Activated T-helper 1 cell treated with anti-CD3 and anti-CD28 coated beads, Interleukin-2, amount 50 U/mL, for 16 hours (primary cell): ENCODE data around the gene UGT1A8.

Source experiments
- DNase-seq, 2 donors: peaks; one replicate each; pipeline ENCODE4 v3.0.0-alpha.2; 2020; ENCODE audit warnings: low read depth in 1 of 2, low spot score in 1 of 2

UGT1A8 gene

DNA sequence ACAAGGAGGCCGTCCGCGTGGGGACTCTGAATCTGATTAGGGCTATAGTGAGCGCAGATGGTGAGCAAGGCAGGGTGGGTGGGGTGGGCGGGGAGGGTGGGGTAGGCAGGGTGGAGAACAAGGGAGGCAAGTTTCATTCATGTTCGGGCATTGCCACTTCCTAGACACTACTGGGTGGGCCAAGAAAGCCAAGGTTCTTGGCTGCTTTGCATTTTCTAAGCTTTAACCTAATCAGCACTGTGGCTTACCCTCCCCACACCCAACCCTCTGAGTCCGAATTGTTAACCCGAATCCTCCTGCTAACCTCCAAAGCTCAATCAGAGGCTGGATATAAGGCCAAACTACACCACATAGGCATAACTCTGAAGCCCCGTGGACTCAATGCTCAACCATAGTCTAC lies 178.8 kb downstream of the UGT1A8 start:
- no peak for DNase-seq

DNA sequence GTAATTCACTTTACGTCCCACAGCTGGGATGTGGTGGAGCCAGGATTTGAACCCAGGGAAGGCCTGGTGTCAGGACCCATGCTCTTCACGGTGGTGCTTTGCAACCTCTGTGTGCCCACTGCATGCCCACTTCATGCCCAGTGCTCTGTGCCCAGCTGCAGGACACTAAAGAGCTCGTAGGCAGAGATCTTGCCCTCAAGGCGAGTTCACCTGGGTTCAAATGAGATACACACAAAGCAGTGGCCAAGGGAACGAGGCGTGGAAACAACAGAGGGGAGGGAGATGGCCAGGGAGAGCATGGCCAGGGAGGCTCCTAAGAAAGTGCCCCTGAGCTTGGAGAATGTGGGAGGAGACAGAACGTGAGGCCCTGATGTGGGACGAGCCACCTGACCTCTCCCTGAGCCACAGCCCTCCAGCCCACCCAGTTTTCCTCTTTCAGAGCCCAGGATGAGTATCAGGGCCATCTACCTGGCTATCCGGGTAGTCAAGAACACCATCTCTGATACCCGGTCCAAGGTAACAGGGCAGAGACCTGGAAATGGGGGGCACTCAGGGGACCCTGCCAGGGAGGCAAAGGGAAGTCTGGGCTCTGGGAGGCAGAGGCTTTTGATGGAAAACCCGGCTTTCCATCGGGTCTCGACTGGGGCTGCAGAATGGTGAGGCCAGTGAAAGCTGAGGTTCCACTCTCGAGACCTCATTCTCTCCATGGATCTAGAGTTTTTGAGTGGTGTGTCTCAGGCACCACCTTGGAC lies 181.1 kb downstream of the UGT1A8 start:
- no peak for DNase-seq

DNA sequence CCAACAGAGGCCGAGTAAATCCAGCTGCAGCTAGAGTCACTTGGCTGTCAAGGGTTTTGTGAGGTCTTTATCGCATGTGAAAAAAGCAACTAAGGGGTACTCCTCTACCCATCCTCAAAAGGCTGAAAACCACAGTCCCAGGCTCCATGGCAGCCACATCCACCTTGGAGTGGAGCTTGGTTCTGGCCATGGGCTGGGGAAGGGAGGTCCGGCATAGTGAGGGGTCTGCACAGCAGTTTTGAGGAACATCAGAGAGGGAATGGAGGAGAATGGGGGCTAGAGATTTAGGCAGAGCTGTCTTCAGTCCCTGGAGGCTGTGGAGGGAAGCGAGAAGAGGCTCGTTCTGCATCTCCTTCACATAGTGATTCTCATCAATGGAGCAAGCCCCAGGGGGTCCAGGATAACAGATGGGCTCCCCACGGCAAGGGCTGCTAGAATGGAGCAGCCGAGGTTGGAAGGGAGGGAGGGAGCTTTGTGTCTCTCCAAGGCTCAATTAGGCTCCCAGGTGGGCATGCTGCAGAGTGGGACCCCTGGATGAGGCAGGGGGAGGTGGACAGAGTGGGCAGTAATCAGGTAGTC lies 181.7 kb downstream of the UGT1A8 start:
- no peak for DNase-seq

DNA sequence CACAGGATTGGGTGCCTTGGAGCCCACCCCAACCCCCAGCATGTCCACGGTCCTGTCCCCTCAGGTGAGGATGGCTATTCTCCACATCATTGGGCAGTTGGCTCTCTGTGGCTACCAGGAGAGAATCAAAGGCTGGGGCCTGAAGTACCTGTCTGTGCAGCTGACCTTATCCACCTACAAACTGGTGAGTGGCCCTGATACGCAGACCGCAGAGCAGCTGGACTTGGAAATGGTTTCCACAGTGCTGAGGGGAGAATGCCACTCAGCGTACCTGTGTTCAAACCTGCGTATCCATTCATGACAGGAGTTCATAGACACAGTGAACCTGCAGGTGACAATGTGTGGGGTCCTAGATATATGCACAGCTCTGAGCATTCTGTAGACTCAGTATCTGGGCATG lies 182.3 kb downstream of the UGT1A8 start:
- DNase-seq = no peak

DNA sequence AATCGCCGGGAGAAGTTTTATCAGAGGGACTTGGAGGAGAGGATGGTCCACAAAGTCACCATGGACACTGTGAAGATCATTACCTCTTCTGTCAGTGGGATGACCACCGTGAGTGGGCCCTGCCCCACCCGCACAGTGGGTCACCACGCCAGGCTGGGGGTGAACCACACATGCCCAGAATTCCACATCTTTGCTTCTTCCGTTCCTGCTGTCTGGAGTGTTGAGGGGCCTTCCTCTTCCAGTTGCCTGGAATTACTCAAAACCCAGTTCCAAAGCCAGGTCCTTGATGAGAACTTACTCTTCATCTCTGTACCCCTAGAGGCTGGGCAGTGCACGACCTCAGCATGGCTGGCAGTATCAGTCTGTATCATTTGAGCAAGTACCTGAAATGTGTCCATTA lies 182.8 kb downstream of the UGT1A8 start:
- no peak for DNase-seq

DNA sequence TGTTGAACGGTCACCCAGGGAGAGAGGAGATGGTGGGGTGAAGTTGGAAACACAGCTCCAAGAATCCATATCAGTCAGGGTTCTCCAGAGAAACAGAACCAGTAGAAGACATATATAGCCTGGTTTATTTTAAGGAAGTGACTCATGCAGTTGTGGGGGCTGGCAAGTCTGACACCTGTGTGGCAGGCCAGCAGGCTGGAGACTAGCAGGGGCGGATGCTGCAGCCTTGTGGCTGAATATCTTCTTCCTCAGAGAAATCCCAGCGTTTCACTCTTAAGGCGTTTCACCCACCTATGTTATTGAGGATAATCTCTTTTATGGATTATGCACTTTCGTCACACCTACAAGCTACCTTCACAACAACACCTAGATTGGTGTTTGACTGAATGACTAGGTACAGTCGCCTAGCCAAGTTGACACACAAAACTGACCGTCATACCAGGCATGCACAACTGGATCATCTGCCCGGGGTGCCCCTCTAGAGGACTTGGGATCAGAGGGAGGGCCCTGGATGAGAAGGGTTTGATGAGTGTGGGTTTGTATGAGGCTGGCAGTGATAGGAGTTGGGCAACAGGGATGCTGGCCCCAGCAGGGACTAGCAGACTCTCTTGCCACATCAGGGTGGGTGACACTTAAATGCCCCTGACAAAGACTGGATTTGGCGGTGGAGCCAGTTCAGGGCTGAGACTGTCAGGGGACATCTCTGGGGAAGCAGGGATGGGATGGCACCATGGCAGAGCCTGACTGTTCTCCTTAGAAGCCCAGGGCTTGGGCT lies 184.1 kb downstream of the UGT1A8 start:
- no peak for DNase-seq

DNA sequence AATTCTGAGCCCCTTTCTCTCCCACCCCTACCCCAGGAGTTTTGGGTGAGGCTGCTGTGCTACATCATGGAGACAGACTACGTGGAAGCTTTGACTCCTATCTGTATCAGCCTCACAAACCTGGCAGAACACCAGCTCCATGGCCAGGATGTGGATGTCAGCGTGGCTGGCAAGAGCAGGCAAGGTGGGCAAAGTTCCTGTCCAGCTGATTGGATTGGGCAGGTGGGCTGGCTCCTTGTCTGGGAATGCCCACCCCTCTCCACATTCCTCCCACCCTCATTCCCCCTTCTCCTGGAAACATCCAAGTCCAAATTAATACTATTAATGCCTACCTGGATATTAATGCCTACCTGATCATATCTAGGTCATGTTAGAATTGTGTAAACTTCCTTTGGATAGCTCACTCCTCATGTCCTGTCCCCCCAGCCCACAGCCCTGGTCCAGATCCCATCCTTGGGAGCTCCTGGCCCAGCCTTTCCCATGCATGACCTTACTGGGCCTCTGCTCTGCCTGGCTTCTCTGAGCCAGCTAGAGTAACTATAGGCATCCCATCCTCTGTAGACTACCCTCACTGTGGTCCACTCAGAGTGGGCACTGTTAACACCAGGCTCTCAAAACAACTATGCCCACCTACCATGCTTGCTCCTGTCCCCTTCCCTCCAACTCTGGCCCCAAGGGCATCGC lies 184.8 kb downstream of the UGT1A8 start:
- no peak for DNase-seq

DNA sequence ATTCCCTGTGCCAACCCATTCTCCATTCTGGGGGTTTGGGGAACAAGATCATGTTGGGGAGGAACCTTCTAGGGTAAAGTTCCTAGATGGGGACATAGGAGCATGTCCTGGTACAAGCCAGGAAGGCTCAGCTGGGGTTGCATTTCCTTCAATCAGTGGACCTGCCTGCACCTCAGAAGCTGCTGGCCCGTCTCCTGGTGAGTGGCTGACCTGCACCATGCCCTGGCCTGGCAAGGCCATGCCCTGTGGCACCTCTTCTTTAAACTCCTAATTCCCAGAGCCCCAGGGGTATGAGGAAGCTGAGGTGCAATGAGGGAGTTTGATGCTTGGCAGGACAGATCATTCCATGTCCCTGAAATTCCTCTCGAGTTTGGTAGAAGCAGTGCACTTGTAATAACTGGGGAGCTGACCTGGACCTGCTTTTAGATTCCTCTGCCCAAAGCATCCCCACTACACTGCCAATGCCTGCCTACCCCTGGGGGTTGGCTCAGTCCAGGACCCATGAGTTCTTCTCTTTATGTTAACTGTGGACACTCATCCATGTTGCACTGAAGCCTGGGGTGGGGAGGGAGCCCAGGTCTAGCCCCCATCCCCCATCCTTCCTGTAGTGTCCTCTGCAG lies 186.0 kb downstream of the UGT1A8 start:
- DNase-seq = no peak

DNA sequence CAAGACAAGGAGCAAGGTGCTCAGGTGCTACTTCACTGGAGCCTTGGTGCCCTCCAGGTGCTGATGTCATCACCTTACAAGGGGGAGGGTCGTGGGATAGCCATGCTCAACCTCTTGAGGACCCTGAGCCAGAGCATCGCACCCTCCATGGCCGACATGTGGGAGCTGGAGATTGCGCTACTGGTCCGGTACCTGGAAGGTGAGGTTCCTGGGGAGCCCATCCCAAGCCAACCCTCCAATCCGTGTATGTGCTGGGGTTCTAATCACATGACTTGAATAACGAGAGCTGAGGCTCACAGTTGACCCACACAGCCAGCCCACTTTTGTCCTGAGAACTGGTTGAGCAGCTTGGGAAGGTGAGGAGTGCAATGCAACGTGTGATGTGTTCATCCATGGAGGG lies 186.6 kb downstream of the UGT1A8 start:
- DNase-seq = no peak

DNA sequence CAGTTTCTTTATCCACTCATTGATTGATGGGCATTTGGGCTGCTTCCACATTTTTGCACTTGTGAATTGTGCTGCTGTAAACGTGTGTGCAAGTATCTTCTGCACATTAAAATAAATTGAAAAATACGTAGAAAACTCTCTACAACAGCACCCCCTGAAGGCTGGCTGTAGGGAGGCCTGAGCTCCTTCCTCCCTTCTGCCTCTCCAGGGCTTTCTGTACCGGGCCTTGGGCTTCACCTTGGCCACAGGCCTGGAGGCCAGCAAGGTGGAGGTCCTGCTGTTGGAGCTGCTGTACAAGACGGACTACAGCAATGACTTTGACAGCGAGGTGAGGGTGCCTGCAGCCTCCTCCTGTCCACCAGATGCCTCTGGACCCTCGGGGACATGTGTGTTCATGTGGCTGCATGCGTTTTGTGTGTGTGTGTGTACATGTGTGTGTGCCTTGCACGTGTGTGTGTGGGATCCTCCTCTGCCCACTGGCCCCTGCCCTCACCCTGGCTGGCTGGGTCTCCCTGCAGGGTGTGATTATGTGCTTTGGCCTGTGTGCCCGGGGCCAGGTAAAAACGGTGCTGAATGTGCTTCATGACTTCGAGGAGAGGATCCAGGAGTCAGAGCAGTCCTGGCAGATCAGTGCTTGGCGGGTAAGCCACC lies 189.9 kb downstream of the UGT1A8 start:
- no peak for DNase-seq

DNA sequence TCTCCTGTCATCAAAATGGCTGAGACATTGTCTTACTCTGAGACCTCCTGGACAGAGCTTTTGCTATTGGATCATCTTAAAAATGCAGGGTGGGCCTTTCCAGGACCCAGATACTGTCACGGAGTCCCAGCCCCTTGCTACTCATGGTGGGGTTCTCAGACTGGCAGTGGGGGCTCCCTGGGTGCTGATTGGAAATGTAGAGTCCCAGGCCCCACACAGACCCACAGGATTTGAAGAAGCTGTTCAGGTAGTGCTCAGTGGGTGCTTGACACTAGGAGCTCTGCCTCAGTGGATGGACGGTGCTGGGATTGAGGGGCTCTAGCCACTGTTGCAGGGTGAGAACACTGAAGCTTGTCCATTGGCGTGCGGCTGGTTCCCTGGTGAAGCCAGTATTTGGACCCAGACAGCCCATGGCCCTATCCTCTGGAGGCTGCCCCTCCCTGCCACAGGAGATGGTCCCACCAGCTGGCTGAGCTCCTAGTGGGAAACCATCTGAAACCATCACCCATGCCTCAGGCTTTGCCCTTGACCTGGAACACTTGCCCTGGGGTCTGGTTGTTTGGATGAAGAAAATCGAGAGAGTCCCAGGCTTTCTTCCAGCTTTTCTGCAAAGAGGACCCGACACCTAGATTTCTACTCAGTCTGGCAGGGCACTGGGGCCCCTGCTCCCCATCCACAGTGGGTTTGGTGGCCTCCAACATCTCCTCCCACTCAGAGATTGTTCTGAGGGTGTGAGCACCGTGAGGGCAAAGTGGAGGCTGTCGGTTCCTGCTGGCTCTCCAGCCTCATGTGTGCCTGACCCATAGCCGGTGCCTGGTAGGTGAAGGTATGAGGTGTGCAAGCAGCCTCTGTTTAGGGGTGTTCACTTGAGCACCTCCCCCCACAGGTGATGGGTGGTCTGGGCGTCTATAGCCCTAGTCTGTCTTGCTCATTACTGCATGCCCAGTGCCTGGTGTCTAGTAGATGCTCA lies 190.8 kb downstream of the UGT1A8 start:
- DNase-seq = no peak

DNA sequence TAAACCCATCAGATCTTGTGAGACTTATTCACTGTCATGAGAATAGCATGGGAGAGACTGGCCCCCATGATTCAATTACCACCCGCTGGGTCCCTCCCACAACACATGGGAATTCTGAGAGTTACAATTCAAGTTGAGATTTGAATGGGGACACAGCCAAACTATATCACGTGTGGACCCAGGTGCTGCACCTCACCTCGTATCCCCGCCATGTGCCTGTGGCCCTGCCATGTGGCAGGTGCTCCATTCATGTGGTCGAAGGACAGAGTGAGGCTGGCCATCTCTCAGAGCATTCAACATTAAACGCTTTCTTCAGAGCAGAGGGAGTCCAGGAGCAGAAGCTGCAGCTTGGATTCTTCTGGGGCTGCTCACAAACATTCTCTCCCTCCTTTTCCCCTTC lies 193.0 kb downstream of the UGT1A8 start:
- DNase-seq = no peak

DNA sequence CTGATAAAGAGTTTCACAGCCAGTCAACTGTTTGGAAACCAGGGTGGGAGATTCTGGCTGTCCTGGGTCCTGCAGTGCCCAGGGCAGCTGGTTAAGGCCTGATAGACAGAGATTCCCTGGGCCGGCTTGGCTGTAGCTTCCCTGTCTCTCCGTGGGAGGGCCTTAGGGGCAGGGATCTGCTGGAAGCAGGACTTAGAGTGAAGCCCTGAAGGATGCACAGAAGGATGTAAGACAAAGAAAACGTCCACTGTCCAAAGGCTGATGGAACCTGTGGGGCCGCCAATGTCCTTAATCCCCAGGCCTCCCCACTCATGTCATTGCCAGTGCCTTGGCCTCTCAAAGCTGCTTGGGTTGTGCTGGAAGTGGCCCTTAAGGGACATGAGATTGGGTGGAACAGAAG lies 193.7 kb downstream of the UGT1A8 start:
- DNase-seq = no peak

DNA sequence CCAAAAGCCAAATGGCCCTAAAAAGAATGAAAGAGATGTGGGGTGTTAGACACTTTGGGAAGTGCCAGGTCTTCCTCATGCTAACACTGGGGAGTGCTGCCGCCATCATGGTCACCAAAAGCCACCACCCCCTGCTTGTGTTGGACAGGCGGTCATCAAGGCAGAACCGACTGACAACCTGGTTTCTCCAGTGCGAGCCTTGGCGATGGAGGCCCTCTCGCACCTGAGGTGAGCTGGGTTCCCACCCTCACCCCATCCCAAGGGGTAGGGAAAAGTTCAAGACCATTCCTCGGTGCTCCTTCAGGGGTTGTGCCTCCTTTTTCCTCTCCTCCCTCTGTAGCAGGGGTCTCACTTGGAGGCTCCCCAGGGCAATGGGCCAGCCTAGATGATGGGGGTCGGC lies 194.3 kb downstream of the UGT1A8 start:
- no peak for DNase-seq

DNA sequence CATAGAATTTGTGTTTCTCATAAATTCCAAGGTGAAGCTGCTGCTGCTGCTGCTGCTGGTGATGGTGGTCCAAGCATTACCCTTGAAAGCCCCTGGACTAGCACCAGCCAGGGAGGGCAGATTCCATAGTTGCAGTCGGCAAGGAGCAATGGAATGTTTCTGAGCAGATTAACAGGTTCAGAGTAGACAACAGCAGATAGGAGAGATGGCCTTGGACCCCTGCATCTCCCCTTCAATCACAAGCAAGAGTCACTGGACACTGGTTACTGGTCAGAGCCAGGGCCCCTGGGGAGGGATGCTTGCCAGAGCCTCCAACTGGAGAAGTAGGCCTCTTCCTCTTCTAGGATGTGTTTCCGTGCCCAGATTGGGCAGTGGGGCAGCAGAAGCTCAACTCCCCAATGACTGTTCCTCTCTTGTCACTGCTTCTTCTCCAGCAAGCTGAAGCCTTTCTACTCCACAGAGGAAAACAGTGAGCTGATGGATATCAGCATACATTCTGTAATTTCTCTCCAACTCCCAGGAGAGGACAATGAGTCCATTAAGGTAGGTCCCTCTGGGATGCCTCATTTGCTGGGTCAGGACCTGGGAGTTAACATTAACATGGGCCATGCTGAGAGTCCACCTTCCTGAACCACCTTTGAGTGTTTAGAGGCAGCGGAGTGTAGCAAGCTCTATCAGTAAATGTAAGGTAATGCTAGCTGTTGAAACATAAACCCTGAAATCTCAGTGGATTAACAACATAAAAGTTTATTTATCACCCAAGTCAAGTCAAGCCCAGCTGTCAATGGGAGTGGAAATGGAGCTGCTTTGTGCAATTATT lies 196.0 kb downstream of the UGT1A8 start:
- DNase-seq = no peak

DNA sequence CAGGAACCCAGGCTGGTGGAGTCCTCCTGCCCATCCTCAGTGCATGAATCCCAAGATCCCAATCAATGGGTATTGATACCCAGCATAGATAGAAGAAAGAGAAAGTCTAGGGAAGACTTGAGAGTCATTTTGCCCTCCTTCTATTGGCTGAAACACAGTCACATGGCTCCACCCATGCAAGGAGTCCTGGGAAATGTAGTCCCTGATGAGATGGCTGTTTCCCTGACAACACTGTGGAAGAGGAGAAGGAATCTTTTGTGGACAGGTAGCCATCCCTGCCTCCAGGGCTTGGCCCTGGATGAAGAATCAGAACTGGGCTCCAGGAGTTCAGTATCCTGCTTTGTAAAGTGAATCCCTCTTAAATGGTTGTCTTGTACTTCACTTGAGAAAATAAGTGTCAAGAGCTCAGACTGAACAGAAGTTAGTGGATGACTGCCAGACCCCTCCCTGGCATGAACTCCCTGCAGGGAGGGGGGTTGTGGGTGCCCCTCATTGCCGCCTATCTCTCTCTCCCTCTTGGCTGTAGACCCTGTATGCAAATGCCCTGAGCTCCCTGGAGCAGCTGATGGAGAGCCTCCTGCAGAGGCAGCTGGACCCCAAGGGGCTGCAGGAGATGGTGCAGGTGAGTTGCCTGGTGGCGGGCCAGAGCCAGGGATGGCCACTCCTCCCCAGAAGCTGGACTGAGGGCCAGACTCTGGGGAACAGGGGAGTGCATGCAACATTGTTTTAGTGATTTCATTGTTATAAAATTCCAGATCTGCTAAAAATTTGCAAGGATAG lies 196.8 kb downstream of the UGT1A8 start:
- DNase-seq = no peak

DNA sequence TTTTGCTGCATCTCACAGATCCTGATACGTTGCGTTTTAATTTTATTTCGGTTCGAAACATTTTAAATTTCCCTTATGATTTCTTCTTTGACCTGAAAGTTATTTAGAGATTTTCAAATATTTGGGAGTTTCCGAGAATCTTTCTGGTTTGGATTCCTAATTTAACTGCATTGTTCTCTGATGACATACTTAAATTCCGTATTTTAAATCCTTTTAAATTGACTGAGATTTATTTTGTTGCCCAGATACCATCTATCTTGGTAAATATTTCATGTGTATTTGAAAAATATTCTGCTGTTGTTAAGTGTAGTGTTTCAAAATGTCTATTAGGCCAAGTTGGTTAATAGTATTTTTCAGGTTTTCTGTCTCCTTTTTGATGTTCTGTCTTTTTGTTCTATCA lies 198.4 kb downstream of the UGT1A8 start:
- DNase-seq = no peak

DNA sequence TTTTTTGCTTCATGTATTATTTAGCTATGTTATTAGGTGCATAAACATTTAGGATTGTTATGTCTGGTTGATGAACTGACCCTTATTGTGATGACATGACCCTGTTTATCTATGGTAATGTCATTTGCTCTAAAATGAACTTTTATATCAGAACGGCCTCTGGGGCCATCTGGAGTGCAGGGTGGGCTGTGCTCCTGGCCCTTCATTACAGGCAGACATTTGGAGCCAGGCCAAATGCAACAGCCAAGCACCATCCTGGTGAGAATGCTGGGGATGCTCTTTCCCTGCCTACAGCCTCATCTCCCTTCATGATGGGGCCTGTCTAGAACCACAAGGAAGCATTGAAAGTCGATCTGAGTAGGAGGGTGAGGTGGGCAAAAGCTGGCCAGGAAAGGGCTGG lies 198.9 kb downstream of the UGT1A8 start:
- DNase-seq = no peak
